ENCODE measurements around the gene PALMD.

Gene PALMD

DNA sequence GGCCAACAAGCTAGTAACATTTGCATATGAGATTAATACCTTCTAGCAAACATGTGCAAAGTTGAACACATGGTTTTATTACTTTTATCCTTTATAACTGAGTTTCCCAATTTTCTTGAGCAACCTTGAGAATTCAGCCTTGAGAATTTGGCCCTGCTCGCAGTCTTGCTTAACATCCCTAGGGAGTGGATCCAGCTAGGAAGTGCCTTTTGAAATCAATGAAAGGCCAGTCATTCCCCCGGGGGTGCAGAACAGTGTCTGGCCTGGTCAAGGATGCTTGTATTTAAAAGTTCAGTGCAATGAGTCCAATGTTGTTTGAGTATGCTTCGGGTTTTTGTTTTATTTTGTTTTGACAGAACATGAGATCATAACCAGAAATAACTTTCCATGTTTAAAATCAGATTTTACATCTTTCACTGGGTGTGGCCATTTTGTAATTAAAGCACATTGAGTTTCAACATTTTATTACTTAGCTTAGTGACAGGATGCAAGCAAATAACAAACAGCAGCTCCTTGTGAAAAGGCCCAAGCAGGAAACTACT, 16.7 kb downstream of the PALMD start:
- Histone ChIP-seq H3K4me3 (ENCODE audit: low read depth in 1 of 2, low read length in 2 of 2) (no peak overlapping the region), H3K4me1 (ENCODE audit: insufficient read depth, low read length) (peaks cover 5% of the 10 kb centered on the region), H3K36me3 (ENCODE audit: insufficient read depth, low read length) (no peaks in the 10 kb centered on the region), H3K27me3 (ENCODE audit: control insufficient read depth in 1 of 2, insufficient read depth in 2 of 2, low read length in 2 of 2) (no peaks in the 10 kb centered on the region), H3K9me3 (ENCODE audit: low read length) (no peaks in the 10 kb centered on the region), H3K9ac (ENCODE audit: low read length) (no peak overlapping the region), H3K27ac (ENCODE audit: low read depth, low read length) (no peak overlapping the region)

GRCh38 chr1:99663501-99663900, 17.6 kb downstream of the PALMD start:
- no peak overlapping the region for H3K27ac ChIP-seq (ENCODE audit: low read depth, low read length)

GRCh38 chr1:99665212-99665611, 19.3 kb downstream of the PALMD start:
- Histone ChIP-seq H3K9ac (ENCODE audit: low read length) (no peak overlapping the region), H3K9me3 (ENCODE audit: low read length) (no peaks in the 10 kb centered on the region), H3K27me3 (ENCODE audit: control insufficient read depth in 1 of 2, insufficient read depth in 2 of 2, low read length in 2 of 2) (no peaks in the 10 kb centered on the region), H3K4me1 (ENCODE audit: insufficient read depth, low read length) (peaks cover 5% of the 10 kb centered on the region), H3K36me3 (ENCODE audit: insufficient read depth, low read length) (no peaks in the 10 kb centered on the region), H3K27ac (ENCODE audit: low read depth, low read length) (no peak overlapping the region), H3K4me3 (ENCODE audit: low read depth in 1 of 2, low read length in 2 of 2) (no peak overlapping the region)

More at GRCh38 chr1:99663501-99663900, 17.6 kb downstream of the PALMD start:
- H3K4me1 ChIP-seq (ENCODE audit: insufficient read depth, low read length): peaks cover 5% of the 10 kb centered on the region
- H3K27me3 ChIP-seq (ENCODE audit: control insufficient read depth in 1 of 2, insufficient read depth in 2 of 2, low read length in 2 of 2): no peaks in the 10 kb centered on the region
- no peak overlapping the region for H3K4me3 ChIP-seq (ENCODE audit: low read depth in 1 of 2, low read length in 2 of 2)
- H3K36me3 ChIP-seq (ENCODE audit: insufficient read depth, low read length): no peaks in the 10 kb centered on the region
- H3K9ac ChIP-seq (ENCODE audit: low read length): no peak overlapping the region
- H3K9me3 ChIP-seq (ENCODE audit: low read length): no peaks in the 10 kb centered on the region

GRCh38 chr1:99669376-99669775, 23.5 kb downstream of the PALMD start:
- Histone ChIP-seq H3K4me1 (ENCODE audit: insufficient read depth, low read length) (no peaks in the 10 kb centered on the region), H3K27ac (ENCODE audit: low read depth, low read length) (no peak overlapping the region), H3K9ac (ENCODE audit: low read length) (no peak overlapping the region), H3K27me3 (ENCODE audit: control insufficient read depth in 1 of 2, insufficient read depth in 2 of 2, low read length in 2 of 2) (no peaks in the 10 kb centered on the region), H3K36me3 (ENCODE audit: insufficient read depth, low read length) (no peaks in the 10 kb centered on the region), H3K4me3 (ENCODE audit: low read depth in 1 of 2, low read length in 2 of 2) (no peak overlapping the region), H3K9me3 (ENCODE audit: low read length) (no peaks in the 10 kb centered on the region)

GRCh38 chr1:99669821-99670220, 23.9 kb downstream of the PALMD start:
- H3K4me1 ChIP-seq (ENCODE audit: insufficient read depth, low read length): no peaks in the 10 kb centered on the region
- H3K9me3 ChIP-seq (ENCODE audit: low read length): no peaks in the 10 kb centered on the region
- no peak overlapping the region for H3K27ac ChIP-seq (ENCODE audit: low read depth, low read length)
- no peak overlapping the region for H3K9ac ChIP-seq (ENCODE audit: low read length)
- H3K27me3 ChIP-seq (ENCODE audit: control insufficient read depth in 1 of 2, insufficient read depth in 2 of 2, low read length in 2 of 2): no peaks in the 10 kb centered on the region
- no peaks in the 10 kb centered on the region for H3K36me3 ChIP-seq (ENCODE audit: insufficient read depth, low read length)
- H3K4me3 ChIP-seq (ENCODE audit: low read depth in 1 of 2, low read length in 2 of 2): no peak overlapping the region

GRCh38 chr1:99670583-99670982, 24.7 kb downstream of the PALMD start:
- Histone ChIP-seq H3K4me3 (ENCODE audit: low read depth in 1 of 2, low read length in 2 of 2) (no peak overlapping the region), H3K27ac (ENCODE audit: low read depth, low read length) (no peak overlapping the region), H3K9me3 (ENCODE audit: low read length) (no peaks in the 10 kb centered on the region), H3K36me3 (ENCODE audit: insufficient read depth, low read length) (no peaks in the 10 kb centered on the region), H3K4me1 (ENCODE audit: insufficient read depth, low read length) (no peaks in the 10 kb centered on the region), H3K9ac (ENCODE audit: low read length) (no peak overlapping the region), H3K27me3 (ENCODE audit: control insufficient read depth in 1 of 2, insufficient read depth in 2 of 2, low read length in 2 of 2) (no peaks in the 10 kb centered on the region)

DNA sequence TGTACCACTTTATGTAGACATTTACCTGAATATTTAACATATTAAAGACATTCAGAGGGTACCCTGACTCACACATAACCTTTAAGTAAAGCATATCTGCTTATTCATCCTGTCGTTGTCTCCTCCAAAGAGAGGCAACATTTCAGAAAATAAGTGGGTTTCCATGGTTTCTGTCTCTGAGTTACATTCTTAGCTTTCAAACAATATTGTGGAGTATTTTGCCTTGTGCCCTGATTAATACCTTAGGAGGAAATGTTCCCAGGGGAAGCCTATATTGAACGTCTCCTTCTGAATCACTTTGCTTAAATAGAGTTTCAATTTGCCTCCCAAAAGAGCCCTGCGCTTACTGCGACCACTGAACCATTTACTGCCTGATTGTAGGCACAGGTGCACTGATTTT, 26.1 kb downstream of the PALMD start:
- Histone ChIP-seq H3K27me3 (ENCODE audit: control insufficient read depth in 1 of 2, insufficient read depth in 2 of 2, low read length in 2 of 2) (no peaks in the 10 kb centered on the region), H3K4me1 (ENCODE audit: insufficient read depth, low read length) (no peaks in the 10 kb centered on the region), H3K4me3 (ENCODE audit: low read depth in 1 of 2, low read length in 2 of 2) (no peak overlapping the region), H3K36me3 (ENCODE audit: insufficient read depth, low read length) (no peaks in the 10 kb centered on the region), H3K27ac (ENCODE audit: low read depth, low read length) (no peak overlapping the region), H3K9ac (ENCODE audit: low read length) (no peak overlapping the region), H3K9me3 (ENCODE audit: low read length) (no peaks in the 10 kb centered on the region)

GRCh38 chr1:99672530-99673213, 26.8 kb downstream of the PALMD start:
- no peak overlapping the region for H3K4me3 ChIP-seq (ENCODE audit: low read depth in 1 of 2, low read length in 2 of 2)

GRCh38 chr1:99673315-99673714, 27.4 kb downstream of the PALMD start:
- Histone ChIP-seq H3K27me3 (ENCODE audit: control insufficient read depth in 1 of 2, insufficient read depth in 2 of 2, low read length in 2 of 2) (no peaks in the 10 kb centered on the region), H3K9ac (ENCODE audit: low read length) (no peak overlapping the region), H3K4me1 (ENCODE audit: insufficient read depth, low read length) (no peaks in the 10 kb centered on the region), H3K27ac (ENCODE audit: low read depth, low read length) (no peak overlapping the region), H3K36me3 (ENCODE audit: insufficient read depth, low read length) (no peaks in the 10 kb centered on the region), H3K9me3 (ENCODE audit: low read length) (no peaks in the 10 kb centered on the region), H3K4me3 (ENCODE audit: low read depth in 1 of 2, low read length in 2 of 2) (no peak overlapping the region)

More at GRCh38 chr1:99672530-99673213, 26.8 kb downstream of the PALMD start:
- Histone ChIP-seq H3K36me3 (ENCODE audit: insufficient read depth, low read length) (no peaks in the 10 kb centered on the region), H3K27ac (ENCODE audit: low read depth, low read length) (no peak overlapping the region), H3K4me1 (ENCODE audit: insufficient read depth, low read length) (no peaks in the 10 kb centered on the region), H3K9ac (ENCODE audit: low read length) (no peak overlapping the region), H3K27me3 (ENCODE audit: control insufficient read depth in 1 of 2, insufficient read depth in 2 of 2, low read length in 2 of 2) (no peaks in the 10 kb centered on the region), H3K9me3 (ENCODE audit: low read length) (no peaks in the 10 kb centered on the region)

DNA sequence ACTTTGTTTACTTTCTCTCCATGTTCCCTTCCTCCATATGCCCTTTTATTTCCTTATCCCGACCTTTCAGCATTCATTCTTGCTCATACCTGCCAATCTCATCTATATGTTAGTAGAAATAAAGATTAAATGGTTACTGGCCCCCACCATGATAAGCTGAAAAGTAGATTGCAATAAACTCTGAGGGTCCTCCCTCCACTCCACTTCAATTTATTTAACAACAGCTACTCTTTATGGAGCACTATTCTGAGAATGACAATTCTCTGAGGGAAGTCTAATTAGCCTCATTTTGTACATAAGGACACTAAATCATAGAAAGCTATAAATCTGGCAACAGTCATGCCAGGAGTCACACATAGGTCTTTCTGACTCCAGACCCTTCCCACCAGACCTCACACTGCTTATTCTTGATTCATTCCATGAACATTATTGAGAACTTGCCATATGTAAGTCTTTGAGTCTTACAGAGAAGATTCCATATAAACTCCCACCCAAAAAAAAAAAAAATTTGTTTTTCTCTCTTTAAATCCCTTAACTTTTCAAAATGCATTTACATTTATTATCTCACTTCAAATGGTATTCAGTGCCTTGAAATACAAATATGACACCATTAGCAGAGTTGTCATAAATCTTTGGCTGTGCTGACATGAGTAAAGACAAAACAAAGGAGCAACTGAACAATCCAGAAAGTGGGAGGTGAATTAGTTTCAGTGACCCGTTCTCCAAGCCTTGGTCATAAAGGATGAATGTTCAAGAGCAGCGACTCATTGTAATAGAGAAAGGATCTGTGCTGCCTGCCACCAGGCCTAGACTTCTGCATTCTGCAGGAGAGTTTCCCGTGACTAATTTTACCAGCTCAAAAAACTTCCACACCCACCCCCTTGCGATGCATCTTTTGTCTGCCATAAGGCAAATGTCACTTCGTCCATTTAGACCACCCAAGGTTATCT, 28.5 kb downstream of the PALMD start:
- H3K9me3 ChIP-seq (ENCODE audit: low read length): no peaks in the 10 kb centered on the region
- H3K4me1 ChIP-seq (ENCODE audit: insufficient read depth, low read length): no peaks in the 10 kb centered on the region
- H3K9ac ChIP-seq (ENCODE audit: low read length): no peak overlapping the region

DNA sequence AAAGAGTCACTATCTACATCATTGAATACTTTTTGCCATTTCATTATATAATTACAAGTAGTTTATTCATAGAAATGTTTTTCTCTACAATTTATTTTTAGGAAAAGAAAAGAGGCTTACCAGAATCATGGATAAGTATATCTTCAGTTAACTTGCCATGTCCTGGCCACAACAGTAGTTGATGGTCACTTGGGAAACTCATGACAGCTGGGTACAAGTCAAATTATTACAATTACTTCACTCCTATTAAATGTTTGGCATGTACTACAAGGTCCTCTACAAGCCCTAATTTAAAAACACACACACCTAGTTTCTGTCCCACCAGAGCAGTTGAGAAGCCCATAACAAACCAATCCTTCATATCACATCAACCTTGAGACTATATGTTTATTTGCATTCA, 29.4 kb downstream of the PALMD start:
- no peak overlapping the region for H3K4me3 ChIP-seq (ENCODE audit: low read depth in 1 of 2, low read length in 2 of 2)
- H3K27me3 ChIP-seq (ENCODE audit: control insufficient read depth in 1 of 2, insufficient read depth in 2 of 2, low read length in 2 of 2): no peaks in the 10 kb centered on the region
- H3K27ac ChIP-seq (ENCODE audit: low read depth, low read length): no peak overlapping the region
- no peaks in the 10 kb centered on the region for H3K9me3 ChIP-seq (ENCODE audit: low read length)
- no peaks in the 10 kb centered on the region for H3K36me3 ChIP-seq (ENCODE audit: insufficient read depth, low read length)
- H3K4me1 ChIP-seq (ENCODE audit: insufficient read depth, low read length): no peaks in the 10 kb centered on the region
- no peak overlapping the region for H3K9ac ChIP-seq (ENCODE audit: low read length)

More for the DNA sequence above, 28.5 kb downstream of the PALMD start:
- H3K36me3 ChIP-seq (ENCODE audit: insufficient read depth, low read length): no peaks in the 10 kb centered on the region
- no peak overlapping the region for H3K27ac ChIP-seq (ENCODE audit: low read depth, low read length)
- no peaks in the 10 kb centered on the region for H3K27me3 ChIP-seq (ENCODE audit: control insufficient read depth in 1 of 2, insufficient read depth in 2 of 2, low read length in 2 of 2)
- H3K4me3 ChIP-seq (ENCODE audit: low read depth in 1 of 2, low read length in 2 of 2): no peak overlapping the region
